Measurements from ENCODE around the gene RPS6KL1. TPM values are rescaled to one million over a fixed set of nuclear protein-coding genes. Genes with fewer than 3 reads are reported as not detected.

The RPS6KL1 gene
- polyA plus RNA-seq, 1 donor from 2014 or later, result 147 TPM

DNA sequence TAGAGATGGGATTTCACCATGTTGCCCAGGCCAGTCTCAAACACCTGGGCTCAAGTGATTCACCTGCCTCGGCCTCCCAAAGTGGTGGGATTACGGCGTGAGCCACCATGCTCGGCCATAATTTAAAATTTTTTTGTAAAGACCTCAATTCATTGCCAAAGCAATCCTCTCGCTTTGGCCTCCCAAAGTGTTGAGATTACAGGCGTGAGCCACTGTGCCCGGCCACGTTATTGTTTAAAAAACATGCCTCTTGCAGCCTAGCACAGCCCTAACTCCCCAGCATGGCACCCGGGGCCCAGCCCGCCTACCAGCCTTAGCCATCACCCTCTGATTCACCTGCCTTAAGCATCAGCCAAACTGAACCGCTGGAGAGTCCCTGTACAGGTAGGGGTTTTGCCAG lies 13.1 kb upstream of the RPS6KL1 start:
- no peaks in the 10 kb centered on the region for H3K36me3 ChIP-seq (ENCODE audit: insufficient read depth, low read length)
- H3K9ac ChIP-seq (ENCODE audit: low read length), result no peak overlapping the region
- no peak overlapping the region for H2AFZ ChIP-seq (ENCODE audit: low read depth, low read length)
- no peaks in the 10 kb centered on the region for H3K9me2 ChIP-seq (ENCODE audit: insufficient read depth, low read length)
- TF ChIP-seq EP300 (conservative IDR thresholded peaks at IDR 0.05; ENCODE audit: poor library complexity, severe bottlenecking) (no peak), SMC3 (conservative IDR thresholded peaks at IDR 0.05; ENCODE audit: poor library complexity) (no peak), RAD21 (conservative IDR thresholded peaks at IDR 0.05) (no peak), POLR2AphosphoS5 (IDR thresholded peaks at IDR 0.05) (no peak), EZH2 (IDR thresholded peaks at IDR 0.05; ENCODE audit: borderline replicate concordance, insufficient read depth, low read length, poor library complexity, severe bottlenecking) (no peak), TAF1 (IDR thresholded peaks at IDR 0.05; ENCODE audit: low read depth) (no peak), MXI1 (conservative IDR thresholded peaks at IDR 0.05; ENCODE audit: poor library complexity, severe bottlenecking) (no peak)
- TF ChIP-seq, protein P1, sequence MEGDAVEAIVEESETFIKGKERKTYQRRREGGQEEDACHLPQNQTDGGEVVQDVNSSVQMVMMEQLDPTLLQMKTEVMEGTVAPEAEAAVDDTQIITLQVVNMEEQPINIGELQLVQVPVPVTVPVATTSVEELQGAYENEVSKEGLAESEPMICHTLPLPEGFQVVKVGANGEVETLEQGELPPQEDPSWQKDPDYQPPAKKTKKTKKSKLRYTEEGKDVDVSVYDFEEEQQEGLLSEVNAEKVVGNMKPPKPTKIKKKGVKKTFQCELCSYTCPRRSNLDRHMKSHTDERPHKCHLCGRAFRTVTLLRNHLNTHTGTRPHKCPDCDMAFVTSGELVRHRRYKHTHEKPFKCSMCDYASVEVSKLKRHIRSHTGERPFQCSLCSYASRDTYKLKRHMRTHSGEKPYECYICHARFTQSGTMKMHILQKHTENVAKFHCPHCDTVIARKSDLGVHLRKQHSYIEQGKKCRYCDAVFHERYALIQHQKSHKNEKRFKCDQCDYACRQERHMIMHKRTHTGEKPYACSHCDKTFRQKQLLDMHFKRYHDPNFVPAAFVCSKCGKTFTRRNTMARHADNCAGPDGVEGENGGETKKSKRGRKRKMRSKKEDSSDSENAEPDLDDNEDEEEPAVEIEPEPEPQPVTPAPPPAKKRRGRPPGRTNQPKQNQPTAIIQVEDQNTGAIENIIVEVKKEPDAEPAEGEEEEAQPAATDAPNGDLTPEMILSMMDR (IDR thresholded peaks at IDR 0.05; ENCODE audit: poor library complexity, severe bottlenecking), result no peak
- TF ChIP-seq, protein P2, sequence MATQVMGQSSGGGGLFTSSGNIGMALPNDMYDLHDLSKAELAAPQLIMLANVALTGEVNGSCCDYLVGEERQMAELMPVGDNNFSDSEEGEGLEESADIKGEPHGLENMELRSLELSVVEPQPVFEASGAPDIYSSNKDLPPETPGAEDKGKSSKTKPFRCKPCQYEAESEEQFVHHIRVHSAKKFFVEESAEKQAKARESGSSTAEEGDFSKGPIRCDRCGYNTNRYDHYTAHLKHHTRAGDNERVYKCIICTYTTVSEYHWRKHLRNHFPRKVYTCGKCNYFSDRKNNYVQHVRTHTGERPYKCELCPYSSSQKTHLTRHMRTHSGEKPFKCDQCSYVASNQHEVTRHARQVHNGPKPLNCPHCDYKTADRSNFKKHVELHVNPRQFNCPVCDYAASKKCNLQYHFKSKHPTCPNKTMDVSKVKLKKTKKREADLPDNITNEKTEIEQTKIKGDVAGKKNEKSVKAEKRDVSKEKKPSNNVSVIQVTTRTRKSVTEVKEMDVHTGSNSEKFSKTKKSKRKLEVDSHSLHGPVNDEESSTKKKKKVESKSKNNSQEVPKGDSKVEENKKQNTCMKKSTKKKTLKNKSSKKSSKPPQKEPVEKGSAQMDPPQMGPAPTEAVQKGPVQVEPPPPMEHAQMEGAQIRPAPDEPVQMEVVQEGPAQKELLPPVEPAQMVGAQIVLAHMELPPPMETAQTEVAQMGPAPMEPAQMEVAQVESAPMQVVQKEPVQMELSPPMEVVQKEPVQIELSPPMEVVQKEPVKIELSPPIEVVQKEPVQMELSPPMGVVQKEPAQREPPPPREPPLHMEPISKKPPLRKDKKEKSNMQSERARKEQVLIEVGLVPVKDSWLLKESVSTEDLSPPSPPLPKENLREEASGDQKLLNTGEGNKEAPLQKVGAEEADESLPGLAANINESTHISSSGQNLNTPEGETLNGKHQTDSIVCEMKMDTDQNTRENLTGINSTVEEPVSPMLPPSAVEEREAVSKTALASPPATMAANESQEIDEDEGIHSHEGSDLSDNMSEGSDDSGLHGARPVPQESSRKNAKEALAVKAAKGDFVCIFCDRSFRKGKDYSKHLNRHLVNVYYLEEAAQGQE (IDR thresholded peaks at IDR 0.05; ENCODE audit: borderline replicate concordance), result no peak
- H3K27me3 ChIP-seq (ENCODE audit: insufficient read depth, low read depth, low read length), result no peaks in the 10 kb centered on the region
- H3K4me3 ChIP-seq (ENCODE audit: low read length), result no peak overlapping the region
- H4K20me1 ChIP-seq (ENCODE audit: insufficient read depth), result no peaks in the 10 kb centered on the region
- no peaks in the 10 kb centered on the region for H3F3A ChIP-seq (ENCODE audit: insufficient read depth, low read length, poor library complexity, severe bottlenecking)
- H3K4me2 ChIP-seq (ENCODE audit: low read length), result no peak overlapping the region
- no peaks in the 10 kb centered on the region for H3K9me3 ChIP-seq (ENCODE audit: low read length)
- H3K27ac ChIP-seq (ENCODE audit: low read length), result no peak overlapping the region
- H3K79me2 ChIP-seq (replicated peaks; ENCODE audit: insufficient read depth, low read length), result no peaks in the 10 kb centered on the region

DNA sequence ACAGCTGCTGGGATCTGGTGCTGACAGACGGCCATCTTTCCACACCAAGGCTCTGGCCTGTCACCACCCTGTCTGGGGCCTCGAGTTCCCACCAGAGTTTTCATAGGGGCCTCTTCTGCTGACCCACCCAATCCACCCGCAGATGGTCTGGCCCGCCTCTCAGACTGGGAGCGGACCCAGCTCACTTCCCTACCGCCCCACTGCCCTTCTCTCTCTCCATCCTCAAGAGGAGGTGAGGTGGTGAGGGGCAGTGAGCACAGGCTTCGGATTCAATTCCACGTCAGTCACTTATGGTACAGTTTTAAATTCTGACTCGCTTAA lies 12.3 kb upstream of the RPS6KL1 start:
- Histone ChIP-seq H3K9ac (ENCODE audit: low read length) (no peak overlapping the region), H3K36me3 (ENCODE audit: insufficient read depth, low read length) (no peaks in the 10 kb centered on the region), H3K9me2 (ENCODE audit: insufficient read depth, low read length) (no peaks in the 10 kb centered on the region), H3K9me3 (ENCODE audit: low read length) (no peaks in the 10 kb centered on the region), H3K4me3 (ENCODE audit: low read length) (no peak overlapping the region), H3K79me2 (replicated peaks; ENCODE audit: insufficient read depth, low read length) (no peaks in the 10 kb centered on the region), H3F3A (ENCODE audit: insufficient read depth, low read length, poor library complexity, severe bottlenecking) (no peaks in the 10 kb centered on the region), H4K20me1 (ENCODE audit: insufficient read depth) (no peaks in the 10 kb centered on the region), H2AFZ (ENCODE audit: low read depth, low read length) (no peak overlapping the region), H3K27me3 (ENCODE audit: insufficient read depth, low read depth, low read length) (no peaks in the 10 kb centered on the region), H3K27ac (ENCODE audit: low read length) (no peak overlapping the region), H3K4me2 (ENCODE audit: low read length) (no peak overlapping the region)
- TF ChIP-seq RAD21 (conservative IDR thresholded peaks at IDR 0.05), result no peak
- TF ChIP-seq, protein P2 (IDR thresholded peaks at IDR 0.05; ENCODE audit: borderline replicate concordance), result no peak
